Measurements from ENCODE around the gene CHID1.

- TF ChIP-seq ELK1 (CRISPR knock-in tag; IDR thresholded peaks at IDR 0.05), result no peak
- no peak for TF ChIP-seq ERF (CRISPR knock-in tag; IDR thresholded peaks at IDR 0.05)
- TF ChIP-seq ZHX1 (conservative IDR thresholded peaks at IDR 0.05; ENCODE audit: low read length), result no peak
- TF ChIP-seq HDGF (IDR thresholded peaks at IDR 0.05), result no peak
- no peak for TF ChIP-seq FOXM1 (IDR thresholded peaks at IDR 0.05; ENCODE audit: low read depth)
- TF ChIP-seq FOXM1 (CRISPR knock-in tag; IDR thresholded peaks at IDR 0.05; ENCODE audit: low read depth), result no peak
- TF ChIP-seq SMAD2 (IDR thresholded peaks at IDR 0.05; ENCODE audit: low read depth, low read length), result no peak
Measured at GRCh38 chr11:908273-908672, 2.3 kb downstream of the CHID1 start.
